Measurements from ENCODE around the gene EEF1AKMT2.
A peak's percentile ranks its signal among the peaks of the same experiment; 100 is the strongest.
"Not testable (repeated sequence)": the region's sequence is repeated elsewhere in the genome, so short reads cannot be mapped to it uniquely, and the experiment has no call there.

EEF1AKMT2 gene

DNA sequence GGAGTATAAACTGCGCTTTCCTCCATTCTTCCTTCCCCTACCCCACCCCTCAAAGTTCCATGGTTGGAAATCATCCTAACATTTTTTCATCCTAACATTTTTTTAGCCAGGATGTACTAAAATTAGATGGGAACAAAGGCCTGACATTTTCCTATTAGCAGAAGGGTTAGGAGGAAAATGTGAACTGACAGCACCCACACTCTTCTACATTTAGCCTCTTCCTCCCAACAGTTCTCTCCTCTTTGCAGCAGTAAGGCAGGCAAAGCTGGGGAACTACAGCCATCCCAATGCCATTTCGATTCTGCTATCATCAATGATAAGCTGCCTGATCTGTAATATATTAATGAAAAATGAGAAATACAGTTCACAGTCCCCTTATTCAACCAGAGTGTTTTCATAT, 36.1 kb downstream of the EEF1AKMT2 start:
- no peak for DNase-seq

DNA sequence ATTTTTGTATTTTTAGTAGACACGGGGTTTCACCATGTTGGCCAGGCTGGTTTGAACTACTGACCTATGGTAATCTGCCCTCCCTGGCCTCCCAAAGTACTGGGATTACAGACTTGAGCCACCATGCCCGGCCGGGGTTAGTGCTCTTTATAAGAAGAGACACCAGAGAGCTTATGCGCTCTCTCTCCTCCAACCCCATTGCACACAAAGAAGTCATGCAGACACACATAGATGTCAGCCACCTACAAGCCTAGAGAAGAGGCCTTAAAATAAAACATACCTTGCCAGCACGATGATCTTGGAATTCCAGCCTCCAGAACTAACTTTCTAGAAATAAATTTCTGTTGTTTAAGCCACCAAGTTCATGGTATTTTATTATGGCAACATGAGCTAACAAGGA, 37.5 kb downstream of the EEF1AKMT2 start:
- DNase-seq = no peak

DNA sequence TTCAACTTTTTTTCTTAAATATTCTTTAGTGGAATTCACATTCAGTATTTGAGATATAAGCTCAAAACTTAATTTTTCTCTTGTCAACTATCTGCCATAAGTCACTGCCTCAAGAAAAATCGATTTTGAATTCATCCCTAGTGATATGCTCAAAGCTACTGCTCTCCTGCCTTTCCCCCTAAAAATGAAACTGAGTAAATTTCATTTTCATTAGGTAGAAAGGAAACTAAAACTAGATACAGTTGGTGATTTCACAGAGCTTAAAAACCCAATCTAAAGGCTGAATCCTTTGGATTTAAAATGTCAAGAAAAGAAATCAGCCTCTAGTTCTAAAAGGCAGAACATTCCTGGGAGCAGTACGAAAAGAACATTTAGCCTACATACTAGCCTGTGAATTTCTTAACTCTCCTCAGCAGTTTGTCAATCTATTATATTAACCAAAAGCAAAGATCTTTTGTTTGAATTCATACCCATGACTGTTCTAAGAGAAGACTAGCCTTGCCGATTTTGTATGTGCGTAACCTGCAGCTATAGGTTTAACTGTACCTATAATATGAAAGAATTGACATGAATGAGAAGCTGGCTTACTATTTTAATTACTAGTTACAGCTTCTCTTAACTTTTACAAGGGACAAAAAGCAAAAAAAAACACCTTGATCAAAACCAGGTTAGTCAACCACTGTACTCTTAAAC, 42.6 kb downstream of the EEF1AKMT2 start:
- no peak for DNase-seq

DNA sequence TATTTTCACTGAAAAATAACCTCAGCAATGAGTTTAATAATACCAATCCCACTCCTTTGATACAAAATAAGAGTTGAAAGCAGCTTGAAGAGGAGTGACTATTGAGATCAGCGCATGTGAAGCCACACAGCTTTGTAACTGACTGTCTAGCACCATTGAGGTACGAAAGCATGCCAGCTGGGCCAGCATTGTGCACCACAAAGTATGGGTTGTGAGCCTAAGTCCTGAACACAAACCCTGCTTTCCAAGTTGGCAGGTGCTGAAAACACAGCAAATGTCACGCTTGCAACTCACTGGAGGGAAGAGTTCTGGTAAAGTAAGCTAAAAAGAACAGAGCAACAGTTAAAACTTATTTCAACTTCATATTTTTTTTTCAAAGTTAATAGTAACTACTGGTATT, 43.5 kb downstream of the EEF1AKMT2 start:
- DNase-seq = no peak

DNA sequence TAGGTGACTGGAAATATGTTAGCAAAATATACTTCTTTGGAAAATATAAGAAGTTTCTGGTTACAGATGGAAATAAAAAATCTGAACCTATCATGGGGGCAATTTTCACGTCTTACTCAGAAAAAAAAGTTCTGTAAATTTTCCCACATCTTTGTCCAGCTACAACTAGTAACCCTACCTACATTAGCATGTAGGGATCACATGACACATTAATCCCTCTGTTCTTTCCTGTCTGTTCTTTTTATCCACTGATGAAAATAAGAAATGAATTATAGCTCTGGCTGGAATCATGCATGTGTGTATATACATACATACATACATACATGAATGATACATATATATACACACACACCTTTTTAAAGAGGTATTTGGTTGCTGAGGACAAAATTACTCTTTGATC, 43.9 kb downstream of the EEF1AKMT2 start:
- DNase-seq = no peak

DNA sequence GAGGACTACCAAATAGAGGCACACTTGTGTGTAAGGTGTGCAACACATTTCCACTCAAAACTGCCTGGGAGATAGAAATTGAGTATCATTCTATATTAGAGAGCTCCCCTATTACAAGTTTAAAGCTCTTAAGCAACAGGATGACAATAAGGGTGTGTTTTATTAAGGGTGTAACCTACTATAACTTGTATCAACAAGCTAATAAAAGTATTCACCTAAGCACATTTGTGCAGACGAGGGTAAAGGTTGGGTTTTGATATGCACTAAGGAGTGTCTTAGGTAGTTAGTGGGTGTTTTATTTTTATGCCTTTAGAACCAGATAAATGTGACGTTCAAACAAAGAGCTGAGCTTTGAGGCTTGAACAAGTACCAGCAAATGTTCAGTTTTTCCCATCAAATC, 44.7 kb downstream of the EEF1AKMT2 start:
- no peak for DNase-seq

DNA sequence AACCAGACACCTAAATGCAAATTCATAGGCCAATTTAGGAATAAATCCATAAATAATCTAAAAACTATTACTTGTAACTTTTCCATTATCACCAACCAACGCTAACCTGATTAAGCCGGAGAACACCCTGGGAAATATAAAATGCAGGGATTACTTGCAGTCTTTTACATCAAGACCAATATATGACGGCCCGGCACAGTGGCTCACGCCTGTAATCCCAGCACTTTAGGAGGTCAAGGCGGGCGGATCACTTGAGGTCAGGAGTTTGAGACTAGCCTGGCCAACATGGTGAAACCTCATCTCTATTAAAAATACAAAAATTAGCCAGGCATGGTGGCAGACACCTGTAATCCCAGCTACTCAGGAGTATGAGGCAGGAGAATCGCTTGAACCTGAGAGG, 45.2 kb downstream of the EEF1AKMT2 start:
- not testable (repeated sequence) for DNase-seq

DNA sequence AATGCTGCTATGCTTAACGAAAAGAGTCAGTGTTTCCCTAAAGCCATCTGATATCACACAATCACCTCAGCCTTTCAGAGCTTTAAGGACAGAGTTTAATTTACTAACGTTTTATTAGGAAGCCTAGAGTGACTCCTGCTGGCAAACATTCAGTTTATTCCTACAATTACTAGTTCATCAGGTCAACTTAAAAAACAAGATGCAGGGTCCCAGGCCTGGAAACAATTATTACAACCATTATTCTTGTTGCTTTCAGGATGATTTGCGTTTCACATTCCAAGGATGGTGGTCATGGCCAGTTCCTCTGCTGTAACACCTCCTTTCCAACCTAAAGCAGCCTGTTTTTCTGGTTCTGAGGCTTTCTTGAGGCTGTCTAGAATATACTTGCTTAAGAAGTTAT, 46.0 kb downstream of the EEF1AKMT2 start:
- peak; percentile 46 to 68 for DNase-seq

DNA sequence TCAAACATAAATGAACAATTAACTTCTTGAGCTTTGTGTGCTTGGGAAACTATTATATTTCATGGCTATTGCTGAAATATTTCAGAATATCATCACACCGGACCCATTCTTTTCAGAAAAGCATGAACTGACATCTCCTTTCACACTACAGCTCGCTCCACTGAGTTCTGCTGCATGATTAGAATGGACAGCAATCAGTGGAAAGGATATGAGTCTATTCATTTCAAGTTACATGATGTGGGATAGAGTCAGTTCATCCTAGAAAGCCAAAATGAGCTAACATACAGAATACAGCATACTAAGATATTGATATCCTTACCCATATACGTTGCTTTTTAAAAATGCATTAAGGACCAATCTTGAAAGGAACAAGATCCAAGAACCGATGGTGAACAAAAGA, 46.4 kb downstream of the EEF1AKMT2 start:
- no peak for DNase-seq

DNA sequence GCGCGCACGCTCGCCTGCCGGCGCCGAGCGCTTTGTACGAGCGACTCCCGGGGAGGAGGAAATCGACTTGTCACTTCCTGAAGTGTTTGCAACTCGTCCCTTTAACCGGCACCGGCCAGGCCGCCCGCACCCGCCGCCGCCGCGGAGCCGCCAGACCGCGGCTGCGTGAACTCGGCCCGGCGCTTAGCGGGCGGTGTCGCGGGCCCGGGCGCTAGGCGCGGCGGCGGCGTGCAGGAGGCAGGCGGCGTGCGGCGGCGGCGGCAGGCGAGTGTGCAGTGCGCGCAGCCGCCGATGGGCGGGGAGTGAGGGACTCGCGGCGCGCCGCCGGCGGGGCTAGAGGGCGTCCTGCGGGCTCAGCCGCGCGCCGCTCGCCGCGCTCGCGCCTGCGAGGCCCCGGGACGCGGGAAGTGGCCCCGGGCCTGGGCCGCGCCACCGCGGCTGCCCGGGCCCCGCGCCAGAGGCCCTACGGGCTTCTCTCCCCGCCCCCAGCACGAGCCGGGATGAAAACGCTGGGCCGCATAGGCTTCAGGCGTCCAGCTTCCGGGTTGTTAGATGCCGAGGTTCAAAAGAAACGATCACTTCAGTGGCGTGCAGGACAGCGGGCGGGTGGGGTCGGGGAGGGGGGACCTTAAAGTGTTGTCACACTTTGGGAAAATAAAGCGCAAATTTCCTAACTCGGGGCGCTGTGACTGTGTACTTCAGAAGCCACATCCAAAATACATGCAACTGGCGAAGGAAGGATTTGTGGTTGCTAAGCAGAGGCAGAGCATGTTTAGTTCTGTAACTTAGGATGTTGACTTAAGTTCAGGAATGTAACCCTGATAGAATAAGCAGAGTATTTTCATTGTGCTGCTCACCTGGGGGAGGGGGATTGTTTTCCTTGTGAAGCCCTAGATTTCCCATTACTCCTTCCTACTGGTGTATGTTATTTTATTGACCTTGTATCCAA, 47.3 kb downstream of the EEF1AKMT2 start, which contains the start of gene FAM53B:
Gene FAM53B (minus strand): TSS at position 277 of the 949 bp plus-strand sequence. CDS start 37,665 bp downstream, outside the sequence.
- DNase-seq = peak; percentile 74 to 87

DNA sequence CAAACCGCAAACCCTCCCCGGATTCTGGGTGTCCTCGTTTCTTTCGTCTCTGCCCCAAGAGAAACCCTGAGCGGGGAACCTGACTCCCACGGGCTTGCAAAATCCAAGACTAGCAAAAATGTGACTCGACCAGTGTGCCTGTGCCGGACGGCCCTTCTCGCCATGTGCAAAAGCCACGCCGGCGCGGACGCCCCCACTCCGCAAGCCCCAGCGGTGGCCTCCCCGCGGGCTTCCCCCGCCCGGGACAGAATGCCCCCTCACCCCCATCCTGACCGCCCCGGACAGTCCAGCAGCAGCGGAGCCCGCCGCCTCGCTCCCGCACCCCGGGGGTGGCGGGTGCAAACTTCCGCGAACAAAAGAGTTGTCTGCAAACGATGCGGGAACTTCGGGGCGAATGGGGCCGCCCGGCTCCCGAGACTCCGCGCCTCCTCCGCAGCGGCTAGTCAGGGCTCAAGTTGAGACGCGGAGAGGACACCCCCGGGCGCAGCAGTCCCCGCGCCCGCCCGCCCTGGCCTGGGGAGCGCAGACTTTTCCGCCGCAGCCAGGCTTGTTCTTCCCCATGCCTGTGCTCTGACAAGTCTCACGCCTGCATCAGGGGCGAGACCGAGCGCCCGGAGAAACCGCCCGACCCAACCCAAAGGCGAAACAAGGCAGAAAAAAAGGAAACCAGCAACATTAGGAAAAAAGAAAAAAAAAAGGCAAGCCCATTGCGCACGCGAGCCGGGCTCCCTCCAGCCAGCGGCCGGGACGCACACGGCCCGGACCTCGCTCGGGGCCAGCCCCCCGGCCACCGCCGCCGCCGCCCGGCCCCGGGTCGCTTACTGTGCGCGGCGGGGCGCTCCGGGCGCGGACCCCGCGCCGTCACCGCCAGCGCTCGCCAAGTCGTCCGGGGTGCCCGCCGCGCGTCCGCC, 48.2 kb downstream of the EEF1AKMT2 start:
- DNase-seq = peak; percentile 44 to 67

DNA sequence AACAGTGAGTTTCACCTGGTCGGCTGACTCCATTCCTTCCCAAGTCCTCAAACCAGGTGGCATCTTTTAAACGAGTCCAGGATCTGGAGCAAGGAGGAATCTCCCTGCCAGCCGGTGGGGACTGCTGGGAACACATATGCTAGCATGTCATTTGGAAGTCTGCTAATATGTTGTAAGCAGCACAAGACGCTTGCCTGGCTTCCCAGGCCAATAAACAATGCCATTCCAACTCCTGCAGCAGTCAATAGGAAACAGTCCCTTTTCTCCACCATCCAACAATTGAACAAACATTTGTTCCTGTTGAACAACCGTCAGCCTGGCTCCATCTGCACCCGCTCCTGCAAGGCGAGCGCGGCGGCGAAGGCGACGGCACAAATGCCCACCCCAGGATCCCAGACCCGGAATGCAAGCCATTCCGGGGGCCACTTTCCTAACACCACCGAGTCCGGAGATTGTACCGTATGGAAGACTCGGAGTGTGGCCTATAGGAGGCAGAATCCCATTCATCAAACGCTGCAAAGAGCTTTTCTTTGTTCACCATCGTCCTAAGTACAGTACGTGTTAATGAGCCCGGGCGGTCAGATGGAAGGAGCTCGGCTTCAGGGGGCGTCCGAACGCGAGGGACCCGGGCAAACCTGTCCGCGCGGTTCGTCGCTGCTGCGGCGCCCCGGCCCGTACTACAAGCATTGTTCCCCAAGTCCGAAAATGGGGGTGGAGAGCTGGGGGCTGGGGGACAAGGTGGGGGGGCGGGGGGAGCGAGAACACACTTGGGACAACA, 49.1 kb downstream of the EEF1AKMT2 start:
- peak; percentile 15 to 21 for DNase-seq

DNA sequence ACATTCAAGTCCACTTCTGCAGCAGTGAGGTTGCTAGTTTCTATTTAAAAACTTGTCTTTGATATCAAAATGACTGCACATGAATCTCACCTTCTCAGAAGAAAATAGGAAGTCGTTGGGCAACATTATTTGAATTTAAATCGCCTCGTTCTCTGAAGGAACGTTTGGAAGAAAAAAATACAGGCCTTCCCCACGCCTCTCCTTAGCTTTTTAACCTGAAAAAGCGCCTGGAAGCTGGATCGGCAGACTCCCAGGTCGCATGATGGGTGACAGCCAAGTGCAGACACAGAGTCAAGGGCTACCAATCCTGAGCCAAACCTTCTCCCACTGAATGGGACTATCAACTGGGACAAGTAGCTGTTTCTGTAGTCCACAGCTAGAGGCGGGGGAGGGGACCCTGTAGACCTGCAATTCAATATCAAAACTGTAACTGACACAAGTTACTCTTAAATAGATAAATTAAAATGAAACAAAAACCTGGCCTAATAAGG, 49.7 kb downstream of the EEF1AKMT2 start:
- no peak for DNase-seq

DNA sequence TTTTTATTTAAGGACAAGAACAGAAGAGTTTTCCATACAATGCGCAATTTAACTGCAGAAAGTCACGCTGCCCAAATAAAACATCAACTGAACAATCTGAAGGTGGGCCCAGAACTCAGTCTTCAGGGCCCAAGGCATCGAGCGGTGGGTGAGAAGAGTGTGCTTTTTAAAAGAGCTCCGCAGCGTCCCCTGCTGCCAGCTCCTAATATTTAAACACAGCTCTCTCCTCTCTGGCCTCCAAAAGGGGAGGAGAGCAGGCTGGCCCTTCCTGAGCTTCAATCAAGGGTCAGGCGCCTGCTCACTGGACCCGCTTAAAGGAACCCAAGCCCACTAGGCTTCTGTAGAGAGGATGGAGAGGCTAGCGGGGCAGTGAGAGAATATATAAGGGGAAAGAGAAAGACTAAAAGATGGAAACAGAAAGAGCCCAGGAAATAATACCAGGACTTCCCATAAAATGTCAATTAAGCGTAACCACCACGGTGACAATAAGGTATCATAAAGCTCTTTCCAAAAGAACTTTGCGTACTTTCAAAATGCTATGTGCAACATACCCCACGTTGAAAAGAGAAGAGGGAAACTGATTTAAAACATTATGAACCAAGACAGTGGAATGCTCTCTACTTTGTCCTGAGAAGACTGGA, 50.3 kb downstream of the EEF1AKMT2 start:
- peak; percentile 78 to 80 for DNase-seq

DNA sequence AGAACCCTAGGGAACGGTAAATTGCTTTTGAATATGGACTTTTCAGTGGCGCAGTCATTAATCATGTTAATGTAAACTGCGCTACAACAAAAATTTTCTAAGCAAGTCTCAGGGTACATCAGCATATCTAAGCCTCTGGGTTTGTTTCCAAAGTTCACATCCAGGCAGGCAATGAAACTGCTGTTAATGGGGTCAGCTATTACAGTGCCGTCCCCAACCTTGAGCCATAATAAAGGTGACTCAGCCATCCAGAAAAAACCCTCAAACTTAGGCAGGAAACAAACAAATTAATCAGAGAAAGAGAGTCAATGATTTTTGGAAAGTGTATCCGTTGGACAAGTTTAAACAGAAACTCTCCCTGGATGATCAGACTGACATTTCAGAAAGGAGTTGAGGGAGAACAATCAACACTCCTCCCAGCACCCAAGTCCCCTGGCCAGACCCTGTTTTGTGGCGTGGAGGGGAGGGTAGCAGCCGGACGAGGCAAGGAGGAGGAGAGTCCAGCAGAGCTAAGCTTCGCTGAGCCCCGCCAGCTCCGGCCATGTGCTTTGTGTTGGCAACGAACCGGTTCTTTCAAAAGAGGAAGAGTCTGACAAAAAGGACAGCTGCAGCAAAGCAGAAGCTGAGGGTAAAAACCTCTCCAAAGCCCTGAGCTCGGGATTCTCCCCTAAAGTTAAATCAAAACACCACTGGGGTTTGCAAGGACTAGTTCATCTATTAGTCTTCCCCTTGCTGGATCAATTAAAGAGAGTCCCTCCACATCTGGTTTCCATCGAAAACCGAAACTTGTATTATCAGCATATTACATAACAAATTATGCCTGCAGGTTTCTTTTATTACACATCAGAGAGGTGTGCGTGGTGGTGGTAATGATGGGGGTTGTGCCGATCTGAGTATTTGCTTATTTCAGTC, 51.1 kb downstream of the EEF1AKMT2 start:
- peak; percentile 74 to 83 for DNase-seq

DNA sequence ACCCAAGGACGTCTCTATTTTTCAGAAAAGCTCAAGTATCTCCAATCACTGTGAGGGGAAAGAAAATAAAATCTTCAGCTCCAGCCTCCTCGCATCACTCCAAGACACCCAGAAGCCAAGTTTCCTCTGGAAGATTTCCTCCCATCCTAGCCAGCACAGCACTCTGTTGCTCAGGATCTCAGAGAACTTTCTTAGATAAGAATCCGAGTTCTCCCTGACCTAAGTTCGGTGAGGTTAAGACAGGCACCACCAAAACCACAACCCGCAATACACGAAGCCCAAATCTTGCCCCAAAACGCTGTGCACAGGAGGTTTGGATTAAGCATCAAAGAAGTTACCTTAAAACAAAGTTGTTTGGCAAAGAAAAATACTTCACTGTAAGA, 51.7 kb downstream of the EEF1AKMT2 start:
- no peak for DNase-seq

DNA sequence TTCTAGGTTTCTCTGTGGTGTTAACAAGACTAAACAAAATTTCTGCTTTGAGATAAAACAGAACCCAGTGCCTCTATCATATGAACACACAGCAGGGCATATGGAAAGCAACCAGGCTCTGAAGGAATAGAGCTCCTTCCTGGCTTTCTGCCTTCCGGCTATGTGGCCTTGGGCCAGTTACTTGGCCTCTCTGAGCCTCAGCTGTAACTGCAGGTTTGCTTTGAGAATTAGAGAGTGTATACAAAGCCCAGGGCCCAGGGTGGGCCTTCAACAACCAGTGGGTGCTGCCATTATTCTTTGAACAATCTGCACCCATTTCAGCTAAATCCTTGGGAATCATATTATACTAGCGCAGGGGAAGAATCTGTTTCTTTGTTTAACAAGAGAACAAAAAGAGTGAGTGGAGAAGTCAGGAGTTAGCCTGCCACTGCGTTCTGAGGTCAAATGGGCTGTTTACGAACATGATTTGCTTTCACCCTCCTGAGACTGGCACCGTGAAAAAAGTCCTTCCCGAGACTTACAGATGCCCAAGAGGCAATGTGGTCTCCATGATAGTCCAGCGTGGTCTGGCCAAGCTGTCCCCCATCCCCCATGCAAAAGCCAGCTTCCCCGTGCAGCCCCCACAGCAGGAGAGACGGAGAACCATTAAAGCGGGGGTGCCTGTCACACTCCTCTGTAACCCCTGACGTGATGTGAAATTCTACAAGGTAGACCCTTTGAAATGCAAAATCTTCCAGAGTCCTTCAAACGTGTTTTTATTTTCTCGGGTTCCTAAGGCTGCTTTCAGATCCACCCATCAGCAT, 52.4 kb downstream of the EEF1AKMT2 start:
- DNase-seq = no peak

DNA sequence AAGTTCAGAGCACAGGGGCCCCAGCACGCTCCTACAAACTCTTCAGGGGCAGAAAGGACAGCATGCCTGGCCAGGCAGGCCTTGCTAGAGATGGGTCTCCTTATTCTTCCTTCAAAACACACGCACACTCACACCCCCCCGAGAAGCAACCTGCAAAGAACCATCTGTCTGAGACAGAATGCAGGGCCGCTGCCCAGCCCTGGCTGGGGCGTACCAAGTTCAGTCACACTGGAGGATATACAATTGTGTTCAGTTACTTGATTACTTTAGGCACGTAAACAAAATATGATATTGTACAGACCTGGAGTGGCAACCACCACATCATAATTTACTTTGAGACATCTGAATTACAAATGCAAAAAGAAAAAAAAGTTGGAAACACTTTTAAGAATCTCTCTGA, 53.2 kb downstream of the EEF1AKMT2 start:
- DNase-seq = no peak

DNA sequence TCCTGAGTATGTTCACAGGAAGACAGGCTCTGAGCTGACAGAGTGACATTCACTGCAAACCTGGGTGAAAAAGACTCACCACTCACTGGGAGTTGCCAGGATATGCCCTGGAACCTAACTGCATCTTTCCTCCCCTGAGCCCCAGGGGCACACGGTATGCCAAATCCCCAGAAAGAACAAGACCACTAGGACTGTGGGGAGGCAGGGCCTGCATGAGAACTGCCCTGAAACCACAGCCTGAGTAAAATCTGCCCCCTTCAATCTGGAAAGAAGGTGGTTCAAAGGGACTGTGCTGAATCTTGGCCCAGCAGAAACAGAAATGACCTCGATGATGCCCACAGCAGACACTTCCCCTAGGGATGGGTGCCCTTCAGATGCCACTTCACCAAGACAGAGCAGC, 54.0 kb downstream of the EEF1AKMT2 start:
- DNase-seq = no peak

Measured in inflammatory macrophage (primary cell).